H1 (cell line): ENCODE results near the gene C1orf52. TPM values are rescaled to one million over a fixed set of nuclear protein-coding genes. Genes with fewer than 3 reads are reported as not detected.

Experiments used
- CTCF ChIA-PET: fragments of 300-600 bp; sonication (Branson Sonifier 250); formaldehyde crosslinking; loops from one replicate; lab custom pipeline; 2021; ENCODE audit not compliant: partially characterized antibody; lab: Charles Lee
- POLR2A ChIA-PET: fragments of 300-600 bp; sonication (Branson Sonifier 250); formaldehyde crosslinking; loops from one replicate; lab custom pipeline; 2021; ENCODE audit warnings: inconsistent platforms; ENCODE audit not compliant: partially characterized antibody; lab: Charles Lee
- DNase-seq, 2 experiments: peaks; one replicate each; pipeline versions ENCODE4 v3.0.0 to v3.0.0-alpha.2; 2010 to 2022; ENCODE audit warnings: low spot score in 2 of 2, low read depth in 1 of 2, mixed read lengths in 1 of 2
- FAIRE-seq: peaks from 2 replicates; lab custom pipeline; 2011; peaks lifted over from hg19 to GRCh38; lab: Jason Lieb, UNC
- H2AFZ ChIP-seq: 2 replicates; pipeline ENCODE4 v1.8.1; 2012; ENCODE audit warnings: low read length, inconsistent platforms
- H2AK5ac ChIP-seq: 2 replicates; pipeline ENCODE4 v1.6.1; 2013; ENCODE audit warnings: low read depth, low read length
- H2BK120ac ChIP-seq: replicated peaks from 2 replicates; pipeline ENCODE3; 2013; ENCODE audit warnings: low read depth, low read length, inconsistent platforms
- H2BK12ac ChIP-seq: 2 replicates; pipeline ENCODE4 v1.6.1; 2013; ENCODE audit warnings: low read depth, low read length
- H2BK15ac ChIP-seq: 2 replicates; pipeline ENCODE4 v1.6.1; 2013; ENCODE audit warnings: low read length
- H2BK20ac ChIP-seq: 2 replicates; pipeline ENCODE4 v1.6.1; 2013; ENCODE audit warnings: low read length
- H2BK5ac ChIP-seq: 2 replicates; pipeline ENCODE4 v1.6.1; 2013; ENCODE audit warnings: low read depth, low read length
- H3K14ac ChIP-seq: 2 replicates; pipeline ENCODE4 v1.6.1; 2013; ENCODE audit warnings: inconsistent platforms; ENCODE audit not compliant: insufficient read length
- H3K18ac ChIP-seq: 2 replicates; pipeline ENCODE4 v1.6.1; 2013; ENCODE audit warnings: low read length; ENCODE audit errors: extremely low read depth
- H3K23ac ChIP-seq: 2 replicates; pipeline ENCODE4 v1.6.1; 2013; ENCODE audit warnings: inconsistent platforms; ENCODE audit not compliant: insufficient read length
- H3K23me2 ChIP-seq: 2 replicates; pipeline ENCODE4 v1.6.1; 2013; ENCODE audit warnings: low read depth, low read length
- H3K27ac ChIP-seq: 2 replicates; pipeline ENCODE4 v1.6.1; 2011; ENCODE audit warnings: low read depth, low read length, inconsistent platforms
- H3K27me3 ChIP-seq, 4 experiments: replicated peaks in 1 of 4; 1 replicate in 1 of 4; 2 replicates in 3 of 4; pipeline versions ENCODE4 v1.6.1 to v1.8.1; 2011 to 2013; ENCODE audit warnings: low read length in 3 of 4, mild to moderate bottlenecking in 3 of 4, inconsistent platforms in 2 of 4, mixed read lengths in 2 of 4, moderate library complexity in 1 of 4; ENCODE audit not compliant: control insufficient read depth in 3 of 4, insufficient read depth in 3 of 4; ENCODE audit errors: extremely low read depth in 1 of 4
- H3K36me3 ChIP-seq, 4 experiments: 2 replicates each; pipeline versions ENCODE4 v1.6.1 to v1.8.1; 2011 to 2013; ENCODE audit warnings: mild to moderate bottlenecking in 4 of 4, low read length in 3 of 4, moderate library complexity in 2 of 4, control low read depth in 1 of 4, inconsistent platforms in 1 of 4; ENCODE audit not compliant: insufficient read depth in 4 of 4, control insufficient read depth in 2 of 4
- H3K4ac ChIP-seq: replicated peaks from 2 replicates; pipeline ENCODE3; 2013; ENCODE audit warnings: low read length, low read depth, mixed read lengths, inconsistent platforms; ENCODE audit not compliant: insufficient read length
- H3K4me1 ChIP-seq, 4 experiments: replicated peaks in 1 of 4; 1 replicate in 1 of 4; 2 replicates in 3 of 4; pipeline versions ENCODE4 v1.6.1 to v1.8.1; 2011 to 2013; ENCODE audit warnings: low read length in 3 of 4, inconsistent platforms in 2 of 4, mixed read lengths in 1 of 4; ENCODE audit not compliant: insufficient read depth in 4 of 4, control insufficient read depth in 3 of 4
- H3K4me2 ChIP-seq, 2 experiments: 2 replicates each; pipeline versions ENCODE4 v1.6.1 to v1.8.1; 2011 to 2013; ENCODE audit warnings: low read depth in 2 of 2, low read length in 2 of 2, control low read depth in 1 of 2, inconsistent platforms in 1 of 2, mild to moderate bottlenecking in 1 of 2; ENCODE audit not compliant: insufficient read depth in 1 of 2
- H3K4me3 ChIP-seq, 4 experiments: fragments of 200-600, 300-600 bp in 1 of 4; sonication (generic), shearing (Covaris generic), sonication (Bioruptor Twin) in 1 of 4; 2 replicates each; pipeline versions ENCODE4 v1.5.1 to v1.8.1; 2011 to 2016; ENCODE audit warnings: low read length in 4 of 4, low read depth in 3 of 4, control low read depth in 2 of 4, inconsistent platforms in 2 of 4, mild to moderate bottlenecking in 2 of 4, mixed read lengths in 1 of 4, moderate library complexity in 1 of 4; ENCODE audit not compliant: insufficient read depth in 2 of 4; ENCODE audit errors: extremely low read depth in 1 of 4
- H3K56ac ChIP-seq: replicated peaks from 2 replicates; pipeline ENCODE3; 2013; ENCODE audit warnings: low read depth, mild to moderate bottlenecking, mixed read lengths, low read length, inconsistent platforms; ENCODE audit not compliant: insufficient read length
- H3K79me1 ChIP-seq: 2 replicates; pipeline ENCODE4 v1.6.1; 2013; ENCODE audit warnings: low read depth, low read length, control low read depth
- H3K79me2 ChIP-seq, 2 experiments: 2 replicates each; pipeline versions ENCODE4 v1.6.1 to v1.8.1; 2012 to 2013; ENCODE audit warnings: low read length in 2 of 2, mild to moderate bottlenecking in 2 of 2, inconsistent platforms in 1 of 2; ENCODE audit not compliant: insufficient read depth in 2 of 2, control insufficient read depth in 1 of 2
- H3K9ac ChIP-seq, 4 experiments: replicated peaks in 1 of 4; 1 replicate in 1 of 4; 2 replicates in 3 of 4; pipeline versions ENCODE4 v1.6.1 to v1.8.1; 2011 to 2013; ENCODE audit warnings: low read depth in 3 of 4, low read length in 3 of 4, control low read depth in 2 of 4, mild to moderate bottlenecking in 2 of 4, moderate library complexity in 2 of 4, inconsistent platforms in 1 of 4; ENCODE audit errors: extremely low read depth in 1 of 4
- H3K9me3 ChIP-seq, 2 experiments: 2 replicates each; pipeline versions ENCODE4 v1.6.1 to v1.8.1; 2012 to 2013; ENCODE audit warnings: mild to moderate bottlenecking in 2 of 2, moderate library complexity in 2 of 2, control low read depth in 1 of 2, inconsistent platforms in 1 of 2, low read depth in 1 of 2, low read length in 1 of 2, mixed read lengths in 1 of 2; ENCODE audit not compliant: insufficient read depth in 2 of 2
- H4K20me1 ChIP-seq, 2 experiments: replicated peaks in 1 of 2; 2 replicates each; pipeline versions ENCODE3 to v1.8.1; 2011 to 2013; ENCODE audit warnings: inconsistent platforms in 2 of 2, low read length in 2 of 2, mild to moderate bottlenecking in 1 of 2; ENCODE audit not compliant: insufficient read depth in 2 of 2, control insufficient read depth in 1 of 2
- H4K5ac ChIP-seq: 2 replicates; pipeline ENCODE4 v1.6.1; 2013; ENCODE audit warnings: low read length, low read depth, mixed read lengths, inconsistent platforms; ENCODE audit not compliant: insufficient read length
- H4K8ac ChIP-seq: 2 replicates; pipeline ENCODE4 v1.8.0; 2013; ENCODE audit warnings: mild to moderate bottlenecking, moderate library complexity, low read length, inconsistent platforms; ENCODE audit not compliant: insufficient read depth; ENCODE audit errors: extremely low read depth
- H4K91ac ChIP-seq: replicated peaks from 2 replicates; pipeline ENCODE3; 2013; ENCODE audit warnings: low read length, mixed read lengths, inconsistent platforms; ENCODE audit not compliant: insufficient read length
- BCL11A ChIP-seq, 2 experiments: IDR thresholded peaks; one replicate each; pipeline ENCODE4 v1.6.1; 2011; ENCODE audit warnings: low read depth in 2 of 2, low read length in 2 of 2, mild to moderate bottlenecking in 2 of 2
- CBX5 ChIP-seq: fragments of 300-800, 300-1000 bp; sonication (generic); IDR thresholded peaks from 2 replicates; pipeline ENCODE4 v1.7.1; 2016; ENCODE audit warnings: antibody characterized with exemption, low read length, low read depth
- CBX8 ChIP-seq: fragments of 300-800, 300-1000 bp; sonication (generic); IDR thresholded peaks from 2 replicates; pipeline ENCODE4 v1.7.1; 2016; ENCODE audit warnings: low read depth, low read length, borderline replicate concordance
- CEBPB ChIP-seq: IDR thresholded peaks from 2 replicates; pipeline ENCODE4 v1.6.1; 2012; ENCODE audit warnings: low read depth, low read length
- GTF2F1 ChIP-seq: IDR thresholded peaks from 2 replicates; pipeline ENCODE4 v1.6.1; 2012; ENCODE audit warnings: low read depth, low read length, improper control_type of control experiment, borderline replicate concordance
- NANOG ChIP-seq: IDR thresholded peaks from 2 replicates; pipeline ENCODE4 v1.6.1; 2011; ENCODE audit warnings: low read length, low read depth, mild to moderate bottlenecking, inconsistent platforms; ENCODE audit not compliant: insufficient read depth, poor library complexity, severe bottlenecking
- POU5F1 ChIP-seq: IDR thresholded peaks from 2 replicates; pipeline ENCODE4 v1.6.1; 2011; ENCODE audit warnings: low read depth, mild to moderate bottlenecking, low read length, moderate library complexity
- SIRT6 ChIP-seq: IDR thresholded peaks from one replicate; pipeline ENCODE4 v1.7.1; 2012; ENCODE audit warnings: low read length, inconsistent platforms
- SP4 ChIP-seq: IDR thresholded peaks from 2 replicates; pipeline ENCODE4 v1.6.1; 2012; ENCODE audit warnings: low read length, inconsistent platforms
- TEAD4 ChIP-seq: IDR thresholded peaks from 2 replicates; pipeline ENCODE4 v1.6.1; 2012; ENCODE audit warnings: low read depth, low read length, inconsistent platforms, mixed read lengths
- WGBS, 2 experiments: shearing (Covaris generic) in 1 of 2; methylation state at CpG; one replicate each; pipeline versions ENCODE4 v1.1.6 to v1.1.7; 2013 to 2015; ENCODE audit warnings: low lambda C conversion rate in 2 of 2, mixed read lengths in 2 of 2, inconsistent platforms in 1 of 2, low coverage in 1 of 2, missing lambda C conversion rate in 1 of 2; ENCODE audit not compliant: insufficient replicate concordance in 2 of 2, insufficient coverage in 1 of 2, insufficient read length in 1 of 2; ENCODE audit errors: extremely low coverage in 1 of 2, missing lambda C conversion rate in 1 of 2; 5-methylcytosine and 5-hydroxymethylcytosine counted together
- polyA plus RNA-seq, 7 experiments: library from polyadenylated mRNA; depleted of rRNA in 3 of 7; stranded (reverse) in 5 of 7; unstranded in 2 of 7; fragments of >200 nt in 5 of 7; fragments of 200-250 nt in 2 of 7; gene quantifications; 1 replicate in 5 of 7; 2 replicates in 1 of 7; 4 replicates in 1 of 7; pipeline versions ENCODE4 v1.2.1 to v1.2.3, GENCODE V29; 2011 to 2013; ENCODE audit warnings: missing spikeins in 2 of 7, mixed read lengths in 2 of 7
- total RNA-seq: library from RNA; stranded (reverse); fragmentation: NEBNext Ultra II Directional; extraction: Animal tissue kit (Norgen Biotek cat#: 25700); gene quantifications from 2 replicates; pipeline ENCODE4 v1.2.1, GENCODE V29; 2021

C1orf52 gene
- total and polyA plus RNA-seq, 2 of the 8 experiments (the other 6 are each of a cell fraction or from before 2014, with no cell fraction given): 29.2 to 39.1 TPM

GRCh38 chr1:85290826-85291225, 31.4 kb upstream of the C1orf52 start:
- Histone ChIP-seq H3K14ac (no peak overlapping the region), H3K4me1 (no peaks in the 10 kb centered on the region), H3K4me2 (no peak overlapping the region), H3K4ac (no peak overlapping the region), H3K23ac (no peak overlapping the region), H3K9me3 (no peaks in the 10 kb centered on the region), H3K9ac (no peak overlapping the region), H2BK15ac (no peak overlapping the region), H4K5ac (no peak overlapping the region), H3K36me3 (no peaks in the 10 kb centered on the region), H3K18ac (no peak overlapping the region), H3K79me1 (no peaks in the 10 kb centered on the region), H3K23me2 (no peaks in the 10 kb centered on the region), H2BK20ac (no peak overlapping the region), H2AK5ac (no peak overlapping the region), H4K8ac (no peak overlapping the region), H3K79me2 (no peaks in the 10 kb centered on the region), H4K91ac (no peak overlapping the region), H2BK120ac (no peak overlapping the region), H3K4me3 (no peak overlapping the region), H4K20me1 (no peaks in the 10 kb centered on the region), H3K27ac (no peak overlapping the region), H2BK12ac (no peak overlapping the region), H2BK5ac (no peak overlapping the region), H3K27me3 (no peaks in the 10 kb centered on the region), H3K56ac (no peak overlapping the region), H2AFZ (no peak overlapping the region)
- CTCF ChIA-PET: interaction anchor here (1.0 to 2.0 kb wide), 3 partner anchors 10 to 214 kb away, joined by 3 to 6 read pairs (median 3); no protein-coding TSS in a partner anchor
- DNase-seq (no peak), FAIRE-seq (no peak)
- WGBS, 2 experiments: 91% methylated on average over 2 of the region's 2 CpGs; no CpG with 5 or more reads in 1 of the 2 experiments
- TF ChIP-seq TEAD4: no peak
- TF ChIP-seq SIRT6: no peak
- TF ChIP-seq CEBPB: no peak
- no peak for TF ChIP-seq GTF2F1
- TF ChIP-seq CBX5: no peak
- TF ChIP-seq NANOG: no peak
- no peak for TF ChIP-seq BCL11A (IDR thresholded peaks at IDR 0.05; ENCODE audit: low read depth in 2 of 2, low read length in 2 of 2)
- no peak for TF ChIP-seq POU5F1
- TF ChIP-seq CBX8: no peak
- TF ChIP-seq SP4: no peak
- POLR2A ChIA-PET: no interaction called here
